Measurements from ENCODE around the gene NVL.

The NVL gene

GRCh38 chr1:224375059-224375458 lies 45.1 kb upstream of the NVL start:
- Histone ChIP-seq H3K4me3 (ENCODE audit: low read depth, low read length) (no peak overlapping the region), H3K9me3 (ENCODE audit: control insufficient read depth, insufficient read depth, low read depth, low read length) (no peaks in the 10 kb centered on the region), H3K36me3 (ENCODE audit: control insufficient read depth in 2 of 2, insufficient read depth in 1 of 2, low read length in 2 of 2) (peaks cover 80 to 91% of the 10 kb centered on the region in 2 experiments), H3K27ac (ENCODE audit: extremely low read depth, low read depth, low read length) (no peak overlapping the region), H3K4me1 (ENCODE audit: control insufficient read depth, insufficient read depth, low read length) (peaks cover 3% of the 10 kb centered on the region; the same call in 1 of the 2 replicates)
- CTCF ChIA-PET: interaction anchor here (0.5 to 1.6 kb wide), 3 partner anchors 13 to 966 kb away, joined by 3 to 4 read pairs (median 3); no protein-coding TSS in a partner anchor
- POLR2A ChIA-PET: no interaction called here
- no peak for TF ChIP-seq GFI1B (tag by site-specific recombination; IDR thresholded peaks at IDR 0.05)
- TF ChIP-seq ZBTB1 (tag by site-specific recombination; IDR thresholded peaks at IDR 0.05): no peak
- no peak for TF ChIP-seq ZNF366 (tag by site-specific recombination; conservative IDR thresholded peaks at IDR 0.05)
- TF ChIP-seq ZNF416 (tag by site-specific recombination; IDR thresholded peaks at IDR 0.05): no peak
- no peak for TF ChIP-seq ZNF146 (tag by site-specific recombination; IDR thresholded peaks at IDR 0.05)
- TF ChIP-seq ZNF571 (tag by site-specific recombination; IDR thresholded peaks at IDR 0.05): no peak
- peak; percentile 38; the same call in 1 of the 2 replicates for TF ChIP-seq ZNF623 (tag by site-specific recombination; IDR thresholded peaks at IDR 0.05)
- TF ChIP-seq ZNF600 (tag by site-specific recombination; IDR thresholded peaks at IDR 0.05): peak; percentile 46
- TF ChIP-seq ZNF433 (tag by site-specific recombination; IDR thresholded peaks at IDR 0.05; ENCODE audit: low read depth): no peak
- no peak for TF ChIP-seq ZNF214 (tag by site-specific recombination; IDR thresholded peaks at IDR 0.05; ENCODE audit: borderline replicate concordance)
- TF ChIP-seq GLI2 (tag by site-specific recombination; IDR thresholded peaks at IDR 0.05; ENCODE audit: borderline replicate concordance, low read depth): no peak

- Histone ChIP-seq H3K27ac (ENCODE audit: extremely low read depth, low read depth, low read length) (no peak overlapping the region), H3K36me3 (ENCODE audit: control insufficient read depth in 2 of 2, insufficient read depth in 1 of 2, low read length in 2 of 2) (peaks cover 90 to 94% of the 10 kb centered on the region in 2 experiments), H3K4me1 (ENCODE audit: control insufficient read depth, insufficient read depth, low read length) (peaks cover 3% of the 10 kb centered on the region; the same call in 1 of the 2 replicates), H3K9me3 (ENCODE audit: control insufficient read depth, insufficient read depth, low read depth, low read length) (no peaks in the 10 kb centered on the region), H3K4me3 (ENCODE audit: low read depth, low read length) (no peak overlapping the region)
- ChIA-PET CTCF (interaction anchor here (0.6 to 1.0 kb wide), 3 partner anchors 7 to 18 kb away, joined by 3 read pairs; no protein-coding TSS in a partner anchor), POLR2A (no interaction called here)
- TF ChIP-seq KLF10 (tag by site-specific recombination; IDR thresholded peaks at IDR 0.05) (no peak), PRDM2 (tag by site-specific recombination; IDR thresholded peaks at IDR 0.05; ENCODE audit: borderline replicate concordance) (no peak), PRDM4 (tag by site-specific recombination; IDR thresholded peaks at IDR 0.05) (no peak), EGR2 (tag by site-specific recombination; IDR thresholded peaks at IDR 0.05; ENCODE audit: low read depth) (0 out of 2 replicates have a peak, but pooled peaks have one; percentile 30)
Observed at GRCh38 chr1:224373008-224373590, 43.1 kb upstream of the NVL start.

All from HEK293 (cell line).